GM18907 (cell line): ENCODE measurements around the gene CCR9.

ENCODE experiments used
- ATAC-seq: cut with Tn5 transposase; IDR thresholded peaks from one replicate; pipeline ENCODE4 v1.9.1; 2021; ENCODE audit warnings: mild to moderate bottlenecking, moderate library complexity; ENCODE audit not compliant: unreplicated experiment

Gene CCR9

DNA sequence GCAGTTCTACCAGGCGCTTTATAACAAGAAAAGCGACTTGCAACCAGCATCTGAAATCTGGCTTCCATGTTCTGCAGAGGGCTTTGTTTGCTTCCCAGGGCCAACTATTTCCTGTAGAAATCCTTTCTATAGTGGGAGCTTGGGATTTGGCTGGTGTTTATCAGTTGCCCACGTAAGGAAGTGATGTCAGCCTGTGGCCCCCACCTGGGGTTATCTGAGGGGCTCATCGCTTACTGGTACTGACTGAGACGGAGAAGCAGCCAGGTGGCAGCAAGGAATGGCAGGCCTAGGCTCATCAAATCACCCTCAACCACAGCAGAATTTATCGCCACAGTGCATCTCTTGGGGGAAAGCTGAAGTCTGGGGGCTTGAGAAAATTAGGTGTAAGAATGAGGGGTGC lies 14.6 kb upstream of the CCR9 start:
- ATAC-seq, result no peak

DNA sequence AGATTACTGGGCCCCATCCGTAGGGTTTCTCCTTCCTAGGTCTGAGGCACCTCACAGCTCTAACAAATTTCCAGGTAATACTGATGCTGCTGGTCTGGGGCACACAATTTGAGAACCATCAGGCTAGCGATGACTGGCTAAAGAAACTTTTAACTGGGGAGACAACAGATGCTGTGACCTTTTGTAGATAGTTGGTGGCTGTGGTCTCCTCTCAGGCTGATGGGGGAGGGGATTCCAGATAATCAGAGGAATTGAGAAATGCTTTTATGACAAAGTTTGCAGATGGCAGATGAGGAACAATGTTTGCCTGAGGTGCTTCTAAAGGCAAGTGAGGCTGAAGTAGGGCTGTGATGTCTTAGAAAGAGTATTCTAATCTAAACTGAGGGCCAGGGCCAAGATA lies 13.8 kb upstream of the CCR9 start:
- ATAC-seq, result no peak

DNA sequence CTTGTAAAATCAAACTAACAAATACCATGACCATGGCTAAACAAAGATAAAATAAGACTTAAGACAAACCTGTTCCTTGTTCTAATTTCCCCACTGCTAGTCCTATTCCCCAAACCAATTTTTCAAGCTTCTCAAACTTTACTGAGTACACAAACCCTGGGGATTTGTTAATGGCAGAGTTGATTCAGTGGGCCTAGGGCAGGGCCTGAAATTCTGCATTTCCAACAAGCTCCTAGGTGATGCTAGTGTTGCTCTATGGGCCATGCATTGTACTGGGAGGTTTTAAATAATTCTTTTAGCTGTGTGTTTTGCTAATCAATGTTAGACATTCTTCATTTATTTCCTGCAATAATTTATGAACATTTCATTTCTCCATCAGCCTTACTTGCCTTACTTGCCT lies 13.3 kb upstream of the CCR9 start:
- ATAC-seq, result no peak

DNA sequence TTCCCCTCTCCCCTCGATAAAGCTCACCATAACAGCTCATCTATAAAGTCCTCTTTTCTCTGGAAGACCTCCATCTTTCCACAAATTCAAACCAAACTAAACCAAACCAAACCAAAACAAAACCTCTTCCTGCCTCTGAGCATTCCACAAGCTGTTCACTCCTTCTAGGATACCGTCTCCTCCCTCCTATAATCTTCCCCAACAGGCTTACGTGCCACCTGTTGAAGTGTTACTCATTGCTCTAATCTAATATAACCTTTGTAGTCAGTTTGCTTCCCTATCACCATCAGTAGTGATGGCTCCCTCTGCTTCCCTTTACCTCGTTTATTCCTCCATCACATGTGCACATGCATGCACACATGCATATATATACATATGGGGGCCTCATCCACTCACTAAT lies 12.7 kb upstream of the CCR9 start:
- ATAC-seq, result no peak

DNA sequence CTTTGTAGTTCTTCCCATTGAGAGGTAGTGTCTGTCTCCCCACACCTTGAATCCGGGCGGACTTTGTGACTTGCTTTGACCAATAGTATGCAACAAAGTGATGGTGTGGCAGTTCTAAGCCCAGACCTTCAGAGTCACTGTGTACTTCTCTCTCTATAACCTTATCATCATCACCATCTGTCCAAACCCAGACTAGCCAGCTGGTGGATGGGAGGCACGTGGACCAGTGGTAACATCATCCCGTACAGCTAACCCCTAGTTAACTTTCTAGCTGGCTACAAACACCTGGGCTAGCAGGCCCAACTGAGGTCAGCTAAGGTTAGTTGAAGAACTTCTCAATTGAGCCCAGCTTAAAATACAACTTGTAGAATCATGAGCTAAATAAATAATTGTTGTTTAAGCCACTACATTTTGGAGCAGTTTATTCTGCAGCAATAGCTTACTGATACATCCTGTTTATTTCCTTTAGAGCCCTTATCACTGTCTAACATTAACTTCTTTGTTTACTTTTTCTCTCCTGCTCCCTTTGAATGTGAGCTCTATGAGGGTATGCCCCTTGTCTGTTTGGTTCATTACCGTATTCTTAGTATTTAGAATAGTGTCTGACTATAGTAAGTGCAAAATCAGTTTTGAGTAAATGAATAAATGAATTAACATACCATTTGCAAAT lies 11.5 kb upstream of the CCR9 start:
- ATAC-seq, result no peak

DNA sequence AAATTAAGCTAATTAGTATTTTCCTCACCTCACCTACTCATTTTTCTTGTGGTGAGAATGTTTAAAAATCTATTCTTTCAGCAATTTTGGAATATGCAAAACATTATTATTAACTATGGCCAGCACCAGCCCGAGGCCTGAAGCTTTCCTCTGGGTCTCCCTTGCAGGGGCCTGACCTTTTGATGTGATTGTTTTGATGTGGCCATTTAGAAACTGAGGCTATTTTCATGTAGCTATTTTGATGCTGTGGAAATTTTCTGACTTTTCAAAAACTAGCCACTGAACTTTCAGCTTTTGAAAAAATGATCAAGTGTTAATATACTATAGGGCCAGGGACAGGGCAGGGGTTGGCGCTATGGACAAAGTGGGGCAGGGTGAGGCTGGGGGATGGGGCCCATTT lies 8.2 kb upstream of the CCR9 start:
- ATAC-seq, result no peak

DNA sequence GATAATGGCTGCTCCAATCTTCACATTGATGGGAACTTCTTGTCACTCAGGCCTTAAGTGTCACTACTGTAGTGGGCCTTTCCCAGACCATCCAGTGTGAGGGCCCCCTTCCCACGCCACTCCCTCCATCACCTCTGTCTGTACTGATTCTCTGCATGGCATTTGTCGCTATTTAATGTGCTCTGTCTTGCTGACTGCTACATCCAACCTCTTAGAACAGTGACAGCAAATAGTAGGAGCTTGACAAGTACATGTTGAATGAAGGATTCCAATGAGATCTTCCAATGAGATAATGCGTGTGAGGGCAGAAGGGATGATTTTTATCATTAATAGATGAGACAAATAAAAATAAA lies 5.6 kb upstream of the CCR9 start:
- ATAC-seq, result no peak

DNA sequence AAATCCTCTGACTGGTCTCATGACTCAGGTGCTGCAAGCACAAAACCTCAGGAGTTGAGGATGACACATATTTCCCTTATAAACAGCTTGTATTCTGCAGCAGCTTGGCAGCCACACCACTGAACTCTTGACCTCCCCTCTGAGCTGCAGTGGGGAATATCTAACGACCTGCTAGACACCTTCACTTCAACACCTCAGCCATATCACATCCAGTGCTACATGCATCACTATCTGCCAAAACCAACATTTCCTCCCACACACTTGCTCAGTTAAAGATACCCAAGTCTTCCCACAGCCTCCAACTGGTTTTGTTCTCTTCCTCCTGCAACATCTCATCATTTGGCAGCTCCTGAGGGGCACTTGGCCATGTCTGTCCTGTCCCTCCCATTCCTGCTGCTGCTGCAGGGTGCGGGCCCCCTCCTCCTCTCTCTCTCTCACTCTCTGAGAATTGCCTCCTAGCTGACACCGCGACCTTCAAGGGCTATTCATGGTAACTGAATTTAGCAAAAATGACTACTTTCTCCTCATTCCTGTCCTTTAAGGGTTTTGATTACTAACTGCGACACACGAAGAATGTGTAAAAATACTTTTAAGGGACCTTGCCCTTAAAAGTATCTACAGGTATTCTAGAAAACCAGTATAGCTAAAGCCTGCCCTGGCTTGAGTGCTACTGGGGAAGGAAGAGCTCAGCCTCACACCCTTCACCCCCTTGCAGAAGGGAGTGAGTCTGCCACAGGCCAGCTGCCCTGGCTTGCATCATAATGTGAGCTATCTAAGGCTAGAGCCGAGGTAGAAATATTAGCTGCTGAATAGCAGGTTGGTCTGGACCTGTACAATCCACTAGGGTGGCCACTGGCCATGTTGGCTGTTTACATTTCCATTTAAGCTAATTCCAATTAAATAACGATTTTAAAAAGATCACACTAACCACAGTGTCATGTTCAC lies 5.0 kb upstream of the CCR9 start:
- no peak for ATAC-seq

DNA sequence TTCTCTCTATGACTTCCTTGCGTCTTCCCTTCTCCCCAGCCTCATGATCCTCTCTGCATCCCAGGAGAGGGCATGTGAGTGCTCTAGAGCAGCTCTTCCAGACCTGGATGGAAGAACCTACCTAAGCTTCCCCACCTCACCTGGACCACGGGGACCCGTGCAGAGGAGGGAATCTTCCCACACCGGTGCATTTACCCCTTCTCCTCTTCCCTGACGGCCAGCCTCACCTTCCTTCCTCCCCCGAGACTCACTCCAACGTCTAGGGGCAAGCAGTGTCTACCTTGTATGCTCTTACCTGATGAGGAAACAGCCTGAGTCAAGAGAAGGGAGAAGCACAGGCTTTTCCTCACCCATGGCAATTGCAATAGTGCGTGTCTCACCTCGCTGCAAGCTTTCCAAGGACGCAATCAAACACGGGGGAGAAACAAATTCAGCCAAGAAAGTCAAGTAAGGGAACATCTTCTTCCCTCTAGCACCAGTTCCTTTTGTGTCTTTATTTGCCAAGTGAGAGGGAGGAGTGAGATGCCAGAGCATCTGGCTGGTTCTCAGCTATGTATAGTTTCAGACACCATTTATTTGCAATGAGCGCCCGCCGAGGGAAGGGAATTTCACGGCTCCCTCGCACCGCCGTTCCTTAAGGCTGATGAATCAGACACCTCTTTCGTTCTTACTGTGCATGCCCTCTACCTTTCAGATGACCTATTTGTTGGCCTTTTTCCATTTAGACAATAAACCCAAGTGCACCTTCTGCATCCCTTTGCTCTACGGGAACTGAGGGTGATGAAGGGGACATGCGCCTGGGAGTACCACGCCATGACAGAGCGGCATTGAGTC lies 1.8 kb upstream of the CCR9 start:
- ATAC-seq, result no peak

DNA sequence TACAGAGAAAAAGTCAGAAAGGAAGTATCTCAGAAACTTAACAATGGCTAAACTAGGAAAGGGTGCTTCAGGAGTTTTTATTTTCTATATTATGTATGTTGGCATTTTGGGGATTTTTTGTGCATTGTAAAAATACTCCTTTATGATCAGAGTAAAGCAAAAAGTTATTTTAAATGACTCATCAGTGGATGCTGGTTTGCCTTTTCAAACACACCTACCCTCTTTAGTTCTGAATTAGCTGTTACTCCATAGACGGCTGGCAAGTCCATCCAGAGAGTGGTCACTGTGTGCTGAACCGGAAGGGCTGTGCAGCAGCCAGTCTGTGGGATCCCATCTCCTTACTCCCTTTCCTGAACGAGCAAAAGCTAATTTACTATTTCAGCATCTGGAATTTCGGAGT lies 942 bp downstream of the CCR9 start:
- no peak for ATAC-seq

DNA sequence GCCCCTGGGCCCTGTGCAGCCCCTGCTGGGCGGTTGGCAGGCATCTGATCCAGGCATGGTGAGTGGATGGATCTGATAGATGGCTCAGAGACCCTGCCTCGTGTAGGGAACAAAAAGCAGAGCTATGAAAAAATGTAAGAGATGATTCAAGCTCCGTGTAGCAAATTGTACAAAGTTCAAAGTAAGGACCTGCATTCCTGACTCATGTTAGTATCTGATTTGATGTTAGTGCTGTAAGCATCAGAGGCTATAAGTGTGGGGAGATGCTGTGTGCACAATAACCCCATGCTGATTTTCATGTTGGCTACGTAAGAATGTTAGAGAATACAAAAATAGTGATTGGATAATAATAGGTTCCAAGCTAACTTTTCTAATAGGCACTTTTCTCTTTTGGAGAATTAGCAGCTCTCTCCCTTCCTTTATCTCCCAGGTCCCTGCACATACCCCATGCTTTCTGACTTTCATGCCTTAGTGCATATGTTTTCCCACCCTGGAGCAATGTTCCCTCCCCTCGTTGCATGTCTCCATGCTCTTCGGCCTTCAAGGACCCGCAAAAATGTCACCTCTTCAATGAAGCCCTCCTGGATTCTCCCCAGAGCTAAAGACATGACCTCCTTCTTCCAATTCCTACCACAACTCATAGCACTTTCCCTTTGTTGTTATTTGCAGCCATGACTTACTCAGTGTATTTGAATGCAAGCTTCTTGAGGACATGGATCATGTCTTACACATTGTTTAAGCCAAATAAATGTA lies 1.6 kb downstream of the CCR9 start:
- no peak for ATAC-seq

DNA sequence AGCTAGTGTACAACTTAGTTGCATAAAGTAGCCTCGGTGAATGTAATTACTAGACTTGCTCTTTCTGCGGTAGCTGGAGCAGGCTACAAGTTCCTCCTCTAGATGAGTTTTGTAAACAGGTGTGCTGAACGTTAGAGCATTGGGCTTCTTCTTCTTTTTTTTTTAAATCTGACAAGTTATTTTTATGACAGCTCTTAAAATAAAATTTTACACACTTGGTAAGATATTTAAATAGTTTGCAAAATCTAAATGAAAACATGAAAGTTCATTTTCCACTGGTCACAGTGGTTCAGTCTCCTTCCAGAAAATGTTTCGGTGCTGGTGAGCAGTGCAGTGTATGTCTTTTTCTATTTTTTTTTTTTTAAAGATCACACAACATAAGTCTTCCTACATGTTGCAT lies 3.0 kb downstream of the CCR9 start:
- ATAC-seq, result no peak

DNA sequence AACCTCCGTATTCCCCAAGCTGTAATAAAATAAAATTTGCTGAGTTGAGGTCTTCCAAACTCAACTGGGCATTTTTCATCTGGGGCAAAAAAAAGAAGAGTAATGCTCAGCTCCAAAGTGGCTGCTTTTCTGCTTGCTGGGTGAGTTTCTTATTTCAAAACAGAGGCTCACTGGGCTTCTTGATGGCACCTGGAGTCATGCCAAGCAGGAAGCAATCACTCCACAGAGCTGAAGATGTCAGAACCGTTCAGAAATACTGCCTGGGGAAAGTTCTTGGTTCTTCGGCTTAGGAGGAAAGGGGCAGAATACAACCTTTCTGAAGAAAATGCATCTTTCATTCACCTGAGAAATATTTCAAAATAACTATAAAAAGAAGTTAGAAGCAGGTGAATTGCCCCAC lies 4.1 kb downstream of the CCR9 start:
- ATAC-seq, result no peak

DNA sequence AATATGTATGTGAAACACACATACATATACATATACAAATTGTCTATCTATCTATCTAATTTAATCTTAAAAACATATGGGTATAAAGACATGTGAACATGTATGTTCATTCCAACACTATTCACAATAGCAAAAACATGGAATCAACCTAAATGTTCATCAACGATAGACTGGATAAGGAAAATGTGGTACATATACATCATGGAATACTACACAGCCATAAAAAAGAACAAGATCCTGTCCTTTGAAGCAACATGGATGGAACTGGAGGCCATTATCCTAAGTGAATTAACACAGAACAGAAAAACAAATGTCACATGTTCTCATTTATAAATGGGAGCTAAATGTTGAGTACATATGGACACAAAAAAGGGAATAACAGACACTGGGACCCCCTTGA lies 5.8 kb downstream of the CCR9 start:
- no peak for ATAC-seq

DNA sequence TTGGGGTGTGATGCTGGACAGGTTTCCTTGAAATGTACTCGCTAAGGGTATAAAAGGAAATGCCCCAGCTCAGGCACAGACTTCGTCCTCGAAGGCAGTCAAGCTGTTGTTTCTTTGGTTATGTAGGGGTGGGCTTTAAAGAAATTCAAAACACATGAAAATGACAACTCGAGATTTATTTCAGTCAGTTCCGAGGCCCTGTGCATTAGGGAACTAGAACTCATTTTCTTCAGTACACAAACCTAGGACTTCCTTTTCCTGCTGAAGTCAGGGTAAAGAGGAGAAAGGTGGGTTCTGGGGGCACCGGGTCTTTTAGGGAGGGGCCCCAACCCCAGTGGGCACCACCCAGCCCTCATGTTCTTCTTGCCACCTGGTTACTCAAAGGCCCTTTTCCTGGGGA lies 7.7 kb downstream of the CCR9 start:
- no peak for ATAC-seq

DNA sequence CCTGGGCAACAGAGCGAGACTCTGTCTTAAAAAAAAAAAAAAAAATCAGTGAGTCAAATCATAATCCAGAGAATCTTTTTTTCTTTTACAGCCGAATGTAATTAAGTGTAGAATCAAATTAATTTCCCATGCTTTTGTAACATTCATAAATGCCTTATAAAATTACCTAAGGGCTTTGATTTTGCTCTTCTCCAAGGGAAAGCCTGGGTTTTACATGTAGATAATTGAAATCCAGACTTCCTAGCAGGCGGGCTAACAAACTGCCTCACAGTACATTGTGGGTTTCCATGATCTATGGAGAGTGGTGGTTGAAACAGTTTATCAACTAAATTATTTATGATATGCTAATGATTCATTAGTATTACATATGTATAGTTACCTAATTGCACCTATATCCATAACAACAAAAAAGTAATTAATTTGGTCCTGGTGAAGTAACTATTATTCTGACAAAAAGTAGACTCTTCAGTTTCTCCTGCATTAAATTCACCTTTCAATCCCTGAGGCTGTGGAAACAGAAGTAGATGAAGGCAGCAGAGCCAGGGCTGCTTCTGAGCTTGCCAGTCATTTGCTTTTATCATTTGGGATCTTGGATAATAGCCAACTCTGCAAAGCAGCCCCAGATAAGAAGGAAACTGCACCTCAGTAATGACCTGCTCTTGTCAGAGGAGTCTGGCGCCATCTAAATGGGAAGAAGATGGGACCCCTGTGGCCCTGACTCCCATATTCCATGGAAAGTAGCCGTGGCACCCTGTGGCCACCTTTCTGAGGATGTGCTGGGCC lies 9.5 kb downstream of the CCR9 start:
- ATAC-seq, result no peak

DNA sequence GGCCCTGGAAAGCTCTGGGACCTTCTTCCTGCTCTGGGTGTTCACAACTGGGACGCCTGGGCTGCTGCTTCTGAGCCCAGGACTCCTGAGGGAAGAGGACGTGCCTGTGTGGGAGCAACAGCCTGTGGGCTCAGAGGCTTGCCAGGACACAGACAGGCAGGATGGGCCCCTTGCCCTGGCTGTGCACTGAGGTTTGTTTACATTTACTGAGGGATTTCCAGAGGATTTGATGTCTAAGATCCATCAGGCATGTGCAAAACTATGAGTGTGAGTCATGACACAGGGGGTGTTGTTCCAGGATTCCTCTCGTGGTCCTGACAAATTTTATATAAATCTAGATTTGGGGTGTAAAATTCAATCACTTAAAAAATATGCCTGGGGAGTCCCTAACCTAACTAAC lies 10.6 kb downstream of the CCR9 start:
- no peak for ATAC-seq

DNA sequence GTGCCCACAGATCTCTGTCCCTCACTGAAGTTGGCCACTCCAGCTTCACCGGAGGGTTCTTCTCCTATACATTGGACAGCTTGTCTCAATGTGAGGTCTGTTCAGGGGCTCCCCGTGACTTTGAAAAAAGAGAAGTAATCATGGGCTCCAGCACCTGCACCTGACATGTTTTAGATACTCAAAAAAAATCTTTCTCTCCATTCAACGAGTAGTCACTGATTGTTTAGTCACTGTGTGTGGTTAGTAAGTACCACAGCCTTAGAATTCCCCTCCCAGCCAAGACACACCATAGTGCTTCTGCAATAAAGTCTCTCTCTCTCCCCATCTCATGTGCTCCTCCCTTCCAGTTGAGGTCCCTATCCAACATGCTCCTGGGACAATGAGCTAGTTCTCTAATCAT lies 18.6 kb downstream of the CCR9 start:
- peak; percentile 42 for ATAC-seq

DNA sequence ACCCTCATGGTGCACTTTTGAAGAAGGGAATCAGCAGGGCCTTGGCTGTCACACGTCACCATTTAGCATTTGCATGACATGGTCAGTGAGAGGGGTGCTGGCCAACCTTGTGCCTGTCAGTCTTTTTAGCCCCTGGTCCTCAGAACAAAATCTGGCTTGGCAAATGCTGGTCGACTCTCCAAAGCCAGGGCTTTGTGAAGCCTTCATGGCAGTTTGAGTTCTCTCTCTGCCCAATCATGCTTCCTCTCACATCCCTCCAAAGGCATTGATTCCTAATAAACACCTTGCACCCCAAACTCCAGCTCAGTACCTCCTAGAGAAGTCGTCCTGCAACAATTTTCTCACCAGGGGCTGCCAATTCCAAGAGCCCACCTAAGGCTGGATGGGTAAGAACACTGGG lies 19.4 kb downstream of the CCR9 start:
- no peak for ATAC-seq

DNA sequence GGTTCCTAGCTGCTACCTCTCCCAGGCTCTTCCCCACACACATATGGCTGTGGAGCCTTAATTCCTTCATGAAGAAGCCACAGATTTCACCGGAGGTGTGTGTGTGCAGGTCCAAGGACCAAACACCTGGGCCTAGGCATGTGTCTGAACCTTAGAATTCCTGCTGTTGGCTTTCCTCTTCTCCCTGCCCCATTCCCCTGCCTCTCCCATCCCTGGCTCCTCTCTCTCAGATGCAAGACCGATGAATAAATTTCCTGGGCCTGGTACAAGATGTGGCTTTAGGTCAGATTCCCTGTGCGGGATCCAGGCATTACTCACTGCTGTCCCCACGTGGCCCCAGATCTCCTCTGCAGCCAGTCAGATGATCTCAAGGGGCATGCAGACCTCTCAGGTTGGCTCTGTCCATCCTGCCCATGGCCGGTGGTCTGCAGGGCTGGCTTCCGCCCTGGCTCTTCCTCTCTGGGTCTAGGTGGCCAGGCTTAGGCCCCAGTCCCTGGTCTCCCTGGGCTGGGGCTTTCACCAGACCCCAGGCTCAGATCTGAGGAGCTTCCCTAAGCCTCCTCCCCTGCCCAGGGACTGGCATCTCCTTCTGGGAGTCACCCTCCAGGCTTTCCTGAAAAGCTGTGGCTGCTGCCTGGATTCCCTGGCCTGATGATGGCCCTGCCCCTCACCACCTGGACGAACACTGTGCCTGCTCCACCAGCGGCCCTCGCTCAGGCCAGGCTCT lies 20.5 kb downstream of the CCR9 start:
- no peak for ATAC-seq
